A549 (cell line): ENCODE results near the gene ZMYND19.

ENCODE experiments used
- MYC ChIP-seq: IDR thresholded peaks from 2 replicates; pipeline ENCODE4 v1.6.1; 2012; ENCODE audit warnings: mild to moderate bottlenecking, inconsistent platforms, low read length, improper control_type of control experiment, borderline replicate concordance
- TF ChIP-seq, protein P1 (sequence below): fragments of >200 bp; sonication (Bioruptor Twin); formaldehyde crosslinking; IDR thresholded peaks from 3 replicates; pipeline ENCODE4 v1.5.1; 2016

DNA sequence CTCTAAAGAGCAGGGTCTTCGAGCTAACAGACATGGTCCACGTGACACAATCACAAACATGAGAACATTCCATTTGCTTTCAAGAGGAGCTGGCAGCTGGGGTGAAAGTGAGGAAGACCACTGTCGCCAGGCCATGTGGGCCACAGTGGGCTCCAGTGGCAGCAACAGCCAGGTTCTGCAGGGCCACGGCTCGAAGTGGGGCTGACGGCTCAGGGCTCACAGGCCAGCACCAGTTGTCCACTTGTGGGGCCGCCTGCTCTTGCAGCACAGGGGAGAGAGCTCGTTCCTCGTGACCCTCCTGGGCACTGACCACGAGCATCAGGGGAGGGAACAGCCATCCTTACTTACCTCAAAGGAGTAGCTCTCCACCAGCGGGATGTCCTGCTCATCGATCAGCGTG lies 2.0 kb downstream of the ZMYND19 start:
- no peak for TF ChIP-seq MYC
- TF ChIP-seq, protein P1, sequence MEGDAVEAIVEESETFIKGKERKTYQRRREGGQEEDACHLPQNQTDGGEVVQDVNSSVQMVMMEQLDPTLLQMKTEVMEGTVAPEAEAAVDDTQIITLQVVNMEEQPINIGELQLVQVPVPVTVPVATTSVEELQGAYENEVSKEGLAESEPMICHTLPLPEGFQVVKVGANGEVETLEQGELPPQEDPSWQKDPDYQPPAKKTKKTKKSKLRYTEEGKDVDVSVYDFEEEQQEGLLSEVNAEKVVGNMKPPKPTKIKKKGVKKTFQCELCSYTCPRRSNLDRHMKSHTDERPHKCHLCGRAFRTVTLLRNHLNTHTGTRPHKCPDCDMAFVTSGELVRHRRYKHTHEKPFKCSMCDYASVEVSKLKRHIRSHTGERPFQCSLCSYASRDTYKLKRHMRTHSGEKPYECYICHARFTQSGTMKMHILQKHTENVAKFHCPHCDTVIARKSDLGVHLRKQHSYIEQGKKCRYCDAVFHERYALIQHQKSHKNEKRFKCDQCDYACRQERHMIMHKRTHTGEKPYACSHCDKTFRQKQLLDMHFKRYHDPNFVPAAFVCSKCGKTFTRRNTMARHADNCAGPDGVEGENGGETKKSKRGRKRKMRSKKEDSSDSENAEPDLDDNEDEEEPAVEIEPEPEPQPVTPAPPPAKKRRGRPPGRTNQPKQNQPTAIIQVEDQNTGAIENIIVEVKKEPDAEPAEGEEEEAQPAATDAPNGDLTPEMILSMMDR, result no peak
